Measurements from ENCODE around the gene ZNF534. TPM values are rescaled to one million over a fixed set of nuclear protein-coding genes. Genes with fewer than 3 reads are reported as not detected.

Gene ZNF534
- total and polyA plus RNA-seq, 9 of the 15 experiments (the other 6 are each of a cell fraction or from before 2014, with no cell fraction given) = 0.08 to 0.33 (median 0.22) TPM; not detected in 1

GRCh38 chr19:52397310-52398080, 31.5 kb upstream of the ZNF534 start, which contains the start of gene ZNF528 (continued):
- TF ChIP-seq ZNF444 (CRISPR knock-in tag; IDR thresholded peaks at IDR 0.05) (no peak), XRCC4 (IDR thresholded peaks at IDR 0.05; ENCODE audit: extremely low read depth, insufficient read depth, insufficient read length) (no peak), ELF1 (tag; IDR thresholded peaks at IDR 0.05) (peak; percentile 92), ZNF695 (CRISPR knock-in tag; IDR thresholded peaks at IDR 0.05) (no peak), ZNF174 (CRISPR knock-in tag; IDR thresholded peaks at IDR 0.05) (no peak), ZKSCAN1 (IDR thresholded peaks at IDR 0.05; ENCODE audit: low read depth, low read length) (no peak), TCFL5 (CRISPR knock-in tag; conservative IDR thresholded peaks at IDR 0.05) (no peak), HCFC1 (IDR thresholded peaks at IDR 0.05; ENCODE audit: low read depth, low read length) (peak; percentile 53), ZNF707 (CRISPR knock-in tag; conservative IDR thresholded peaks at IDR 0.05) (no peak), MAFK (IDR thresholded peaks at IDR 0.05; ENCODE audit: low read length) (no peak), RBM25 (IDR thresholded peaks at IDR 0.05; ENCODE audit: low read depth, low read length, severe bottlenecking) (no peak), ETV6 (IDR thresholded peaks at IDR 0.05; ENCODE audit: borderline replicate concordance in 1 of 2, low read depth in 2 of 2, low read length in 1 of 2) (0 out of 4 replicates have a peak, but pooled peaks of 1 of the 2 experiments have one; percentile 57), ETV6 (CRISPR knock-in tag; IDR thresholded peaks at IDR 0.05; ENCODE audit: borderline replicate concordance) (no peak), KDM5B (IDR thresholded peaks at IDR 0.05; ENCODE audit: insufficient replicate concordance, low read depth, low read length) (peak; percentile 31), PATZ1 (CRISPR knock-in tag; IDR thresholded peaks at IDR 0.05; ENCODE audit: borderline replicate concordance) (no peak), POLR2G (IDR thresholded peaks at IDR 0.05; ENCODE audit: low read depth, low read length) (peak; percentile 75), SP1 (CRISPR knock-in tag; IDR thresholded peaks at IDR 0.05) (no peak), GTF2E2 (tag; IDR thresholded peaks at IDR 0.05) (0 out of 2 replicates have a peak, but pooled peaks have one; percentile 21), U2AF1 (optimal IDR thresholded peaks at IDR 0.05; ENCODE audit: low read depth, low read length) (no peak), FUS (optimal IDR thresholded peaks at IDR 0.05; ENCODE audit: low read depth, low read length) (no peak), RBM15 (IDR thresholded peaks at IDR 0.05; ENCODE audit: insufficient read depth, low read length) (no peak)
- TF ChIP-seq, protein P1, sequence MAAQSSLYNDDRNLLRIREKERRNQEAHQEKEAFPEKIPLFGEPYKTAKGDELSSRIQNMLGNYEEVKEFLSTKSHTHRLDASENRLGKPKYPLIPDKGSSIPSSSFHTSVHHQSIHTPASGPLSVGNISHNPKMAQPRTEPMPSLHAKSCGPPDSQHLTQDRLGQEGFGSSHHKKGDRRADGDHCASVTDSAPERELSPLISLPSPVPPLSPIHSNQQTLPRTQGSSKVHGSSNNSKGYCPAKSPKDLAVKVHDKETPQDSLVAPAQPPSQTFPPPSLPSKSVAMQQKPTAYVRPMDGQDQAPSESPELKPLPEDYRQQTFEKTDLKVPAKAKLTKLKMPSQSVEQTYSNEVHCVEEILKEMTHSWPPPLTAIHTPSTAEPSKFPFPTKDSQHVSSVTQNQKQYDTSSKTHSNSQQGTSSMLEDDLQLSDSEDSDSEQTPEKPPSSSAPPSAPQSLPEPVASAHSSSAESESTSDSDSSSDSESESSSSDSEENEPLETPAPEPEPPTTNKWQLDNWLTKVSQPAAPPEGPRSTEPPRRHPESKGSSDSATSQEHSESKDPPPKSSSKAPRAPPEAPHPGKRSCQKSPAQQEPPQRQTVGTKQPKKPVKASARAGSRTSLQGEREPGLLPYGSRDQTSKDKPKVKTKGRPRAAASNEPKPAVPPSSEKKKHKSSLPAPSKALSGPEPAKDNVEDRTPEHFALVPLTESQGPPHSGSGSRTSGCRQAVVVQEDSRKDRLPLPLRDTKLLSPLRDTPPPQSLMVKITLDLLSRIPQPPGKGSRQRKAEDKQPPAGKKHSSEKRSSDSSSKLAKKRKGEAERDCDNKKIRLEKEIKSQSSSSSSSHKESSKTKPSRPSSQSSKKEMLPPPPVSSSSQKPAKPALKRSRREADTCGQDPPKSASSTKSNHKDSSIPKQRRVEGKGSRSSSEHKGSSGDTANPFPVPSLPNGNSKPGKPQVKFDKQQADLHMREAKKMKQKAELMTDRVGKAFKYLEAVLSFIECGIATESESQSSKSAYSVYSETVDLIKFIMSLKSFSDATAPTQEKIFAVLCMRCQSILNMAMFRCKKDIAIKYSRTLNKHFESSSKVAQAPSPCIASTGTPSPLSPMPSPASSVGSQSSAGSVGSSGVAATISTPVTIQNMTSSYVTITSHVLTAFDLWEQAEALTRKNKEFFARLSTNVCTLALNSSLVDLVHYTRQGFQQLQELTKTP (IDR thresholded peaks at IDR 0.05; ENCODE audit: low read depth in 1 of 2, partially characterized antibody in 2 of 2) = no peak
